BJ (cell line): ENCODE results near the gene CPEB1. TPM values are rescaled to one million over a fixed set of nuclear protein-coding genes. Genes with fewer than 3 reads are reported as not detected.
"Not testable (repeated sequence)": the region's sequence is repeated elsewhere in the genome, so short reads cannot be mapped to it uniquely, and the experiment has no call there.

Source experiments
- CTCF ChIA-PET: fragments of 350-600 bp; formaldehyde crosslinking; extraction: SDS; loops from one replicate; lab custom pipeline; 2021; ENCODE audit warnings: antibody characterized with exemption, inconsistent platforms; lab: Yijun Ruan, JAX
- POLR2A ChIA-PET: fragments of 300-600 bp; sonication (Branson Sonifier 250); formaldehyde crosslinking; extraction: SDS; loops from one replicate; lab custom pipeline; 2021; ENCODE audit warnings: antibody characterized with exemption; lab: Charles Lee
- DNase-seq: peaks from one replicate; pipeline ENCODE4 v3.0.0-alpha.2; 2011; ENCODE audit warnings: low read depth
- H3K27me3 ChIP-seq: 2 replicates; pipeline ENCODE4 v1.6.0; 2011; ENCODE audit warnings: low read length; ENCODE audit not compliant: control insufficient read depth, insufficient read depth
- H3K36me3 ChIP-seq: 2 replicates; pipeline ENCODE4 v1.5.1; 2011; ENCODE audit warnings: low read length; ENCODE audit not compliant: control insufficient read depth, insufficient read depth
- H3K4me3 ChIP-seq: 2 replicates; pipeline ENCODE4 v1.5.1; 2011; ENCODE audit warnings: low read depth, mild to moderate bottlenecking, control low read depth, low read length
- CTCF ChIP-seq: IDR thresholded peaks from 2 replicates; pipeline ENCODE4 v1.5.1; 2011; ENCODE audit warnings: low read depth, mild to moderate bottlenecking, control low read depth, inconsistent platforms, low read length, moderate library complexity; ENCODE audit not compliant: insufficient read depth
- polyA plus RNA-seq: library from polyadenylated mRNA; depleted of rRNA; stranded (reverse); fragments of >200 nt; gene quantifications from 2 replicates; pipeline ENCODE4 v1.2.3, GENCODE V29; 2011; rRNA removed

Gene CPEB1
- polyA plus RNA-seq, 1 experiment, result 4.1 TPM

- no peaks in the 10 kb centered on the region; the same call in 1 of the 2 replicates for H3K36me3 ChIP-seq
- H3K4me3 ChIP-seq, result no peak overlapping the region
- no peak for TF ChIP-seq CTCF
- POLR2A ChIA-PET, result no interaction called here
- H3K27me3 ChIP-seq, result no peaks in the 10 kb centered on the region
- CTCF ChIA-PET, result interaction anchor here (0.6 to 2.4 kb wide), 7 partner anchors 10 to 471 kb away, joined by 3 to 25 read pairs (median 5); partner anchors contain the start of gene RPS17
- DNase-seq, result no peak
Measured at GRCh38 chr15:82530006-82530405, 117.2 kb downstream of the CPEB1 start.

- H3K27me3 ChIP-seq, POLR2A ChIA-PET, DNase-seq, CTCF ChIA-PET, H3K36me3 ChIP-seq, H3K4me3 ChIP-seq: not testable (repeated sequence)
Measured at GRCh38 chr15:82513587-82513986, 133.6 kb downstream of the CPEB1 start.

- DNase-seq, CTCF ChIA-PET, H3K27me3 ChIP-seq, POLR2A ChIA-PET, H3K36me3 ChIP-seq, H3K4me3 ChIP-seq: not testable (repeated sequence)
Measured at GRCh38 chr15:82507693-82508092, 139.5 kb downstream of the CPEB1 start.

GRCh38 chr15:82507087-82507486 lies 140.1 kb downstream of the CPEB1 start:
- DNase-seq, H3K27me3 ChIP-seq, CTCF ChIA-PET, H3K36me3 ChIP-seq, H3K4me3 ChIP-seq, POLR2A ChIA-PET: not testable (repeated sequence)

GRCh38 chr15:82505842-82506241 lies 141.3 kb downstream of the CPEB1 start:
- CTCF ChIA-PET, POLR2A ChIA-PET: not testable (repeated sequence)

GRCh38 chr15:82504074-82504473 lies 143.1 kb downstream of the CPEB1 start:
- H3K27me3 ChIP-seq, POLR2A ChIA-PET, H3K36me3 ChIP-seq, CTCF ChIA-PET, DNase-seq, H3K4me3 ChIP-seq: not testable (repeated sequence)

More at GRCh38 chr15:82505842-82506241, 141.3 kb downstream of the CPEB1 start:
- H3K4me3 ChIP-seq, H3K36me3 ChIP-seq, H3K27me3 ChIP-seq, DNase-seq: not testable (repeated sequence)

- POLR2A ChIA-PET, H3K36me3 ChIP-seq, H3K27me3 ChIP-seq, CTCF ChIA-PET, H3K4me3 ChIP-seq, DNase-seq: not testable (repeated sequence)
Measured at GRCh38 chr15:82502700-82503339, 144.3 kb downstream of the CPEB1 start.

GRCh38 chr15:82500772-82501171 lies 146.4 kb downstream of the CPEB1 start:
- H3K27me3 ChIP-seq, POLR2A ChIA-PET, CTCF ChIA-PET, DNase-seq, H3K36me3 ChIP-seq, H3K4me3 ChIP-seq: not testable (repeated sequence)

- CTCF ChIA-PET, DNase-seq, POLR2A ChIA-PET: not testable (repeated sequence)
Measured at GRCh38 chr15:82497978-82498377, 149.2 kb downstream of the CPEB1 start.

More at GRCh38 chr15:82497978-82498377, 149.2 kb downstream of the CPEB1 start:
- not testable (repeated sequence) for H3K36me3 ChIP-seq, H3K27me3 ChIP-seq, H3K4me3 ChIP-seq

Other genes starting within 250 kb of the CPEB1 start
- gene GOLGA6L9, start 217.5 kb downstream of the CPEB1 start, polyA plus RNA-seq, result 0.72 and 0.91 TPM in 2 replicates
- gene RPS17, start 106.9 kb downstream of the CPEB1 start, polyA plus RNA-seq, result 3,235 and 5,021 TPM in 2 replicates
- gene AP3B2, start 62.5 kb upstream of the CPEB1 start, polyA plus RNA-seq, result 0.47 and 0.54 TPM in 2 replicates
- gene FSD2, start 158.7 kb upstream of the CPEB1 start, polyA plus RNA-seq, result not detected in 2 replicates
- gene WHAMM, start 162.3 kb upstream of the CPEB1 start, polyA plus RNA-seq, result 2.8 and 3.2 TPM in 2 replicates